Activated CD8-positive, alpha-beta memory T cell treated with anti-CD3 and anti-CD28 coated beads, Interleukin-2, amount 10 ng/mL, durations not matched to agents 7 days and 5 days (primary cell): ENCODE results near the gene MYLK. TPM values are rescaled to one million over a fixed set of nuclear protein-coding genes. Genes with fewer than 3 reads are reported as not detected.

Source experiments
- ATAC-seq: fragments of 150-1000 bp; cut with Tn5 transposase; one replicate; pipeline ENCODE4 v1.10.0; 2021; ENCODE audit warnings: moderate library complexity
- CTCF ChIA-PET: fragments of 350-600 bp; sonication (Branson Sonifier 250); formaldehyde crosslinking; loops from one replicate; lab custom pipeline; 2021; ENCODE audit warnings: antibody characterized with exemption; lab: Charles Lee
- DNase-seq: peaks from one replicate; pipeline ENCODE4 v3.0.0-alpha.2; 2020
- H3K27ac Mint-ChIP-seq: one replicate; pipeline ENCODE4 v1.8.0; 2021; ENCODE audit warnings: mild to moderate bottlenecking, mixed read lengths
- H3K27me3 Mint-ChIP-seq: one replicate; pipeline ENCODE4 v1.8.0; 2021; ENCODE audit warnings: mixed read lengths
- H3K36me3 Mint-ChIP-seq: one replicate; pipeline ENCODE4 v1.8.0; 2021; ENCODE audit warnings: mild to moderate bottlenecking, mixed read lengths
- H3K4me1 Mint-ChIP-seq: one replicate; pipeline ENCODE4 v1.8.0; 2021; ENCODE audit warnings: mixed read lengths
- H3K4me3 Mint-ChIP-seq: one replicate; pipeline ENCODE4 v1.8.0; 2021; ENCODE audit warnings: mild to moderate bottlenecking, moderate library complexity, mixed read lengths
- H3K9me3 Mint-ChIP-seq: one replicate; pipeline ENCODE4 v1.8.0; 2022; ENCODE audit warnings: low read depth, mixed read lengths
- total RNA-seq, 2 experiments: library from RNA; stranded (reverse); gene quantifications; one replicate each; pipeline ENCODE4 v1.2.3, GENCODE V29; 2021

MYLK gene
- total RNA-seq, 2 experiments from 2014 or later: 0.50 to 0.96 TPM

- Mint-ChIP-seq H3K27ac (no peak overlapping the region), H3K4me1 (no peaks in the 10 kb centered on the region), H3K4me3 (no peak overlapping the region), H3K9me3 (no peaks in the 10 kb centered on the region), H3K27me3 (peaks cover 16% of the 10 kb centered on the region), H3K36me3 (no peaks in the 10 kb centered on the region)
- no peak for ATAC-seq
- CTCF ChIA-PET: no interaction called here
- DNase-seq: no peak
These were observed 119.5 kb downstream of the MYLK start for GRCh38 chr3:123764647-123765046.

DNA sequence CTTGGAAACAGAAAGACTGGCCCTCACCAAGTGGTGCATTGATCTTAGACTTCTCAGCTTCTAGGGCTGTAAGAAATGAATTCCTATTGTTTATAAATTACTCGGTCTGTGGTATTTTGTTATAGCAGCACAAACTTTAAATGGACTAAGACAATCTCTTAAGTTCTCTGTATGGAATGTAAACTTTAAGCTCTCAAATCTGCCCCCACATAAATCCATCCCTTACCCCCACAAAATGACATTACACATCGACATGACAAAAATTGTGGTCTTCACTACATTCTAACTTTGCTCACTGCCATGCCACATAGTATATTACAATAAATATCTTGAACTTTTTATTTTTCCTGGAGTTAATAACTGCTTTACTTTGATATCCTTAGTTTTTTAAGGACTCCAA is 121.3 kb downstream of the MYLK start:
- CTCF ChIA-PET: no interaction called here
- H3K36me3 Mint-ChIP-seq: no peaks in the 10 kb centered on the region
- no peak overlapping the region for H3K4me3 Mint-ChIP-seq
- ATAC-seq: no peak
- peaks cover 26% of the 10 kb centered on the region for H3K27me3 Mint-ChIP-seq
- H3K27ac Mint-ChIP-seq: no peak overlapping the region
- DNase-seq: no peak
- H3K9me3 Mint-ChIP-seq: no peaks in the 10 kb centered on the region
- peaks cover under 1% of the 10 kb centered on the region for H3K4me1 Mint-ChIP-seq

DNA sequence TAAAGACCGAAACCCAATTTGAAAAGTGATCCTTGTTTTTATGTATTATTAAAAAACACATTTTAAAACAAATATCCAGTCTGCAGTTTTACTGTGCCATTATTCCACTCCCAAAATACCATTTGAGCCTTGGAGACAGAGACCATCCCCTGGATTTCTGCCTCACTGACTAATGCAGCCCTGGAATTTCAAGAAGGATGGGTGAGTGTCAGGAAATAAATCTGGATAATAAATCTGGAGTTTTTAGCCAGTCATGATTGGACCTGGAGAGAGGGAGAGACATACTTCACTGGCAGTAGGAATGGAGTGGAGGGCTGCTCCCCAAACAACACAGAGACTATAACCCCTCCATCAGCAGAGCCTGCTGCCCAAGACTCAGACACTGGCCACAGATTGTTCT is 123.3 kb downstream of the MYLK start:
- Mint-ChIP-seq H3K4me1 (peaks cover 9% of the 10 kb centered on the region), H3K36me3 (no peaks in the 10 kb centered on the region), H3K9me3 (no peaks in the 10 kb centered on the region), H3K27ac (no peak overlapping the region), H3K27me3 (peaks cover 34% of the 10 kb centered on the region), H3K4me3 (no peak overlapping the region)
- DNase-seq (no peak), ATAC-seq (no peak)
- CTCF ChIA-PET: no interaction called here

DNA sequence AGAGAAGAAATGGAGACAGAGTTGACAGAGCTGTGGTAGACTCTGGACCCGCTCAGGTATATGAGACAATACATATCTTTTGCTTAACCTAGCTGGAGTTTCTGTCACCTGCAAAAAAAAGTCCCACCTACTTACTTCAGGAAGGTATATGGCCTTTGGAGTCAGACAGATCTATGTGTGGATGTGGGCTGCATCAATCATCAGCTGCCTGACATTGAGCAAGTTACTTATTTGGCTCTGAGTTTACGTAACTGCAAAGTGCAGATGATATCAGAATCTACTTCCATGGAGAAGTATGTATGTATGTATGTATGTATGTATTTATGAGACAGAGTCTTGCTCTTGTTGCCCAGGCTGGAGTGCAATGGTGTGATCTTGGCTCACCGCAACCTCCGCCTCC is 124.3 kb downstream of the MYLK start:
- no peak for DNase-seq
- H3K9me3 Mint-ChIP-seq: no peaks in the 10 kb centered on the region
- H3K36me3 Mint-ChIP-seq: no peaks in the 10 kb centered on the region
- no peak for ATAC-seq
- no peak overlapping the region for H3K4me3 Mint-ChIP-seq
- CTCF ChIA-PET: no interaction called here
- no peak overlapping the region for H3K27ac Mint-ChIP-seq
- peaks cover 34% of the 10 kb centered on the region for H3K27me3 Mint-ChIP-seq
- H3K4me1 Mint-ChIP-seq: peaks cover 9% of the 10 kb centered on the region

DNA sequence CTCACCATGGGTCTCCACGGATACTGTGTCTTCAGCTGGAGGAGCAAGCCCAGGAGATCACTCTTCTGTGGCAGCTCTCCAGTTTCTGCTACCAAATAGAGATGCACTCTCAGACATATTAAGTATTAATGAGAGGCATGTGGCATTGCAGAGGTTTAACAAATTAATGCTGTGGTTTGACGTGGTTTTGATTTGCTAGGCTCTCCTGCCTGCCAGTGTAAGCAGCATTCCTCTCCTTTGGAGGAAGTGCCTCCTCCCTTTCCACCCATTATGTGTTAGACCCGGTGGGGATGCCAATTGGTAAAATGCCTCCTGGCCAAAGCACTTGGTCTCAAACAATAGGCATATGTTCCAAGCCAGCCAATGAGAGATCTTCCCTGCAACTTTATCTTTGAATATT is 124.8 kb downstream of the MYLK start:
- no peak for ATAC-seq
- CTCF ChIA-PET: no interaction called here
- Mint-ChIP-seq H3K4me3 (no peak overlapping the region), H3K27me3 (peaks cover 34% of the 10 kb centered on the region), H3K36me3 (no peaks in the 10 kb centered on the region), H3K9me3 (no peaks in the 10 kb centered on the region), H3K27ac (no peak overlapping the region), H3K4me1 (peaks cover 9% of the 10 kb centered on the region)
- no peak for DNase-seq

DNA sequence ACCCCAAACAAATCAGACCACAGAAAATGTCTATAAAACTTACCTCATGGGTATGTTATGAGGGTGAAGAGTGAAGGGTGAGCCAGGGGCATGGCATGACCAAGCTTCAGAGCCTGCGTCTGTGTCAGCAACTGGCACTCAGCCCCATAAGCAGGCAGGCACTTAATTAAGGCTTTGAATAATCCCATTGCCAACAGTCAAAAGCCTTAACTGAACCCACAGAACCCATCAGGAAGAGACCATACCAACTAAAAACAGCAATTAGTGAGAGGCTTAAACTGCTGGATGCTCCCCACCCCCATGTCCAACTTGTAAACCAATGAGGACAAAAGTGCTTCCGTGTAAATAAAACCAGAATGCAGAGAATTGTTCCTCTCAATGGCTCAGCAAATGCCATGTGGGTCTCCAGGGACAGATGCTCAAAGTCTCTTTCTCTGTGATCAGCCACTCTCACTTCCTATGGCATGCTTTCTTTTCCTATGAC is 126.0 kb downstream of the MYLK start:
- DNase-seq (no peak), ATAC-seq (no peak)
- Mint-ChIP-seq H3K27ac (no peak overlapping the region), H3K27me3 (peaks cover 30% of the 10 kb centered on the region), H3K4me1 (peaks cover 9% of the 10 kb centered on the region), H3K36me3 (no peaks in the 10 kb centered on the region), H3K4me3 (no peak overlapping the region), H3K9me3 (no peaks in the 10 kb centered on the region)
- CTCF ChIA-PET: no interaction called here

DNA sequence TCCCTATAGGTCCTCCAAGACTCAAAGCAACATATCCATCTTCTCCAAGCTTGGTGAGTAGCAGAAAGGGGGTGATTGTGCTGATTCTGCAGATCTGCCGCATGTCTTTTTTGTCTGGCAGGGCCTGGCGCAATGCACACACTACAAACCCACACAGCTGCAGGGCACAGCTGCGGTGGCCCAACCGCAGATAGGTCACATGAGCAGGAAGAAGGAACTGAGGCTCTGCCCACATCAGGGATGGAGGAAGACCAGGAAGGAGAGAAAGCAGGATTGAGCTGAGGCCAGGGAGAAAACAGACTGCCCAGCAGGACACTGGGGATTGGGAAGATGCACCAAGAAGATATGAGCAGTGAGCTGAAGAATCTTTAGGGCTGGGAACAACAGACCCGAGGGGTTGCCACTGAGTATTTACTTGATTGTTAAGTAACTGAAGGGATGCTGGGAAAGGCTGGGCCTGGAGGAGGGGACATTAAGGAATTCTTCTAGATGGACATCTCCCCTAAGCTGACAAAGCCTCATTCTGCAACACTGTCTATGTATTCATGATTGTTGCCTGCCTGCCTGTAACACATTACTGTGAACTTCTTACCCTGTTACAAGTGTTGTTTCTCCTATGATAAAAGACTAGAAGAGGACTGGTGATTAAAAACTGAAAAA is 126.7 kb downstream of the MYLK start:
- CTCF ChIA-PET: no interaction called here
- peaks cover 27% of the 10 kb centered on the region for H3K27me3 Mint-ChIP-seq
- no peaks in the 10 kb centered on the region for H3K36me3 Mint-ChIP-seq
- no peak overlapping the region for H3K27ac Mint-ChIP-seq
- ATAC-seq: no peak
- H3K9me3 Mint-ChIP-seq: no peaks in the 10 kb centered on the region
- peaks cover 9% of the 10 kb centered on the region for H3K4me1 Mint-ChIP-seq
- DNase-seq: no peak
- H3K4me3 Mint-ChIP-seq: no peak overlapping the region

DNA sequence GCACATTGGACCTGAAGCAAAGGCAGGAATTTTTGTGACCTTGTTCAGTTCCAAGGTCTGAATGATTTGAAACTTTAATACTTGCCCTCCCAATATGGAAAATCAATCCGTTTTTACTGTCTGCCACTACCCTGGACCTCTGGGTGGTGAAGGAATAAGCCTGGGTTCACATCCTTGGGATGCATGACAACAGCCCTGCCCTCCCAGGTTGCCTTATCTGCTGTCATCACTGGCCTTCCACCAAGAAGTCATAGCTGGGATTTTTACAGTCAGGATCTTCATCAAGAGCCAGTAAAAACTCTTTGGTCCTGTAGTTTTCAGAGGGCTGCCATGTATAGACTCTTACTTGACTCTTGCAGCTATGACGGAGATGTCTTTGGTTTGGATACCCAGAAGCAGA is 128.6 kb downstream of the MYLK start:
- H3K4me1 Mint-ChIP-seq: peaks cover 9% of the 10 kb centered on the region
- H3K9me3 Mint-ChIP-seq: no peaks in the 10 kb centered on the region
- DNase-seq (no peak), ATAC-seq (no peak)
- CTCF ChIA-PET: no interaction called here
- H3K27me3 Mint-ChIP-seq: peaks cover 31% of the 10 kb centered on the region
- no peaks in the 10 kb centered on the region for H3K36me3 Mint-ChIP-seq
- no peak overlapping the region for H3K27ac Mint-ChIP-seq
- no peak overlapping the region for H3K4me3 Mint-ChIP-seq

GRCh38 chr3:123755085-123755484 is 129.0 kb downstream of the MYLK start:
- H3K27me3 Mint-ChIP-seq: peaks cover 34% of the 10 kb centered on the region
- H3K4me3 Mint-ChIP-seq: no peak overlapping the region
- peaks cover 9% of the 10 kb centered on the region for H3K4me1 Mint-ChIP-seq
- no peak for ATAC-seq
- CTCF ChIA-PET: no interaction called here
- H3K27ac Mint-ChIP-seq: no peak overlapping the region
- no peaks in the 10 kb centered on the region for H3K9me3 Mint-ChIP-seq
- H3K36me3 Mint-ChIP-seq: no peaks in the 10 kb centered on the region
- no peak for DNase-seq

DNA sequence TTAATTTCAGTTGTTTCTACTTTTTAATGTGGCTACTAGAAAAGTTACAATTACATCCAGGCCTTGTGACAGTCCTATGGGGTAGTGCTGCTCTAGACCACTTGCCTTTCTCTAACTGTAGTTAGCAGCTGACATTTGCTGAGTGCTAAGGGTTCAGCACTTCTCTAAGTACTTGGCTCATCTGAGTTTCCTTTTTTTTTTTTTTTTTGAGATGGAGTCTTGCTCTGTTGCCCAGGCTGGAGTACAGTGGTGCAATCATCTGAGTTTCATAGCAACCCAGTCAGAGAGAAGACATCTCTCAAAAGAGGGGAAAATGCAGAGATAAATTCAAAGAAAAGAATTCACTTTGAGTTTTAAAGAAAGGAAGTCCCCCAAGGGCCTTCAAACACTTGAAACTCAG is 130.8 kb downstream of the MYLK start:
- Mint-ChIP-seq H3K9me3 (no peaks in the 10 kb centered on the region), H3K27ac (no peak overlapping the region), H3K4me3 (no peak overlapping the region), H3K4me1 (peaks cover 9% of the 10 kb centered on the region), H3K27me3 (peaks cover 24% of the 10 kb centered on the region), H3K36me3 (no peaks in the 10 kb centered on the region)
- CTCF ChIA-PET: no interaction called here
- no peak for ATAC-seq
- DNase-seq: no peak

DNA sequence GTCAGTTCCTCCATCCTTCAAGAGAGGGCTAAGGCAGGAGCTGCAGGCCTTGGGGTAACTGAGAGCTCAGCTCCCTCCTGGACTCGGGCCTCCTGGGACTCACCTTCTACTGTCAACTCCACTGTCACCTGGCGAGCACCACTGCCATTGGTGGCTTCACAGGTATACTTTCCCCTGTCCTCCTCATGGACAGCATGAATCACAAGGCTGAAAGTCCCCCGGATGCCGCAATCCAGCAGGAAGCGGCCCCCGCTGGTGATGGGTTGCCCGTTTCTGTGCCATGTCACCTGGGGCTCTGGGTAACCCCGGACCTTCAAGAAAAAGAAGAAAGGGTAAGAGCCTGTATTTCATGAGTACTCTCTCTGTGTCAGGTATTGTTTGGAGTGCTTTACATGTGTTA is 131.9 kb downstream of the MYLK start:
- Mint-ChIP-seq H3K36me3 (no peaks in the 10 kb centered on the region), H3K4me3 (no peak overlapping the region), H3K4me1 (peaks cover 4% of the 10 kb centered on the region), H3K27ac (no peak overlapping the region), H3K9me3 (no peaks in the 10 kb centered on the region), H3K27me3 (peaks cover 18% of the 10 kb centered on the region)
- CTCF ChIA-PET: no interaction called here
- no peak for ATAC-seq
- DNase-seq: no peak

DNA sequence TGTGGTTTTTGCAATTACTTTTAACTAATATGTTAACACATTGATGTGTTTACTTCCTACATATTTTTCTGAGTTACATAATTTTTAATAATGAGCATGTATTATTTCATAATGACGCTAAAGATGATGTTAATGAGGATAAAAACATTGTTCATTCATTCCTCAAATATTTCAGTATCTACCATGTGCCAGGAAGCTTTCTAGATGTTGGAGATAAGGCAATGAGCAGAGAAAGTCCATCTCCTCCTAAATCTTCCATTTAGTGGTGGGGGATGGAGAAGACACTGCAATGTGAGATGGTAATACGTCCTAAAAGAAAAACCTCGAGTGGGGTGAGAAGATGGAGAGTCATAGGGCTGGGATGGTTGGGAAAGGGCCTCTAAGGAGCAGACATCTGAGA is 132.7 kb downstream of the MYLK start:
- Mint-ChIP-seq H3K4me1 (peaks cover under 1% of the 10 kb centered on the region), H3K27ac (no peak overlapping the region), H3K27me3 (peaks cover 21% of the 10 kb centered on the region), H3K36me3 (no peaks in the 10 kb centered on the region), H3K9me3 (no peaks in the 10 kb centered on the region), H3K4me3 (no peak overlapping the region)
- CTCF ChIA-PET: no interaction called here
- DNase-seq (no peak), ATAC-seq (no peak)

DNA sequence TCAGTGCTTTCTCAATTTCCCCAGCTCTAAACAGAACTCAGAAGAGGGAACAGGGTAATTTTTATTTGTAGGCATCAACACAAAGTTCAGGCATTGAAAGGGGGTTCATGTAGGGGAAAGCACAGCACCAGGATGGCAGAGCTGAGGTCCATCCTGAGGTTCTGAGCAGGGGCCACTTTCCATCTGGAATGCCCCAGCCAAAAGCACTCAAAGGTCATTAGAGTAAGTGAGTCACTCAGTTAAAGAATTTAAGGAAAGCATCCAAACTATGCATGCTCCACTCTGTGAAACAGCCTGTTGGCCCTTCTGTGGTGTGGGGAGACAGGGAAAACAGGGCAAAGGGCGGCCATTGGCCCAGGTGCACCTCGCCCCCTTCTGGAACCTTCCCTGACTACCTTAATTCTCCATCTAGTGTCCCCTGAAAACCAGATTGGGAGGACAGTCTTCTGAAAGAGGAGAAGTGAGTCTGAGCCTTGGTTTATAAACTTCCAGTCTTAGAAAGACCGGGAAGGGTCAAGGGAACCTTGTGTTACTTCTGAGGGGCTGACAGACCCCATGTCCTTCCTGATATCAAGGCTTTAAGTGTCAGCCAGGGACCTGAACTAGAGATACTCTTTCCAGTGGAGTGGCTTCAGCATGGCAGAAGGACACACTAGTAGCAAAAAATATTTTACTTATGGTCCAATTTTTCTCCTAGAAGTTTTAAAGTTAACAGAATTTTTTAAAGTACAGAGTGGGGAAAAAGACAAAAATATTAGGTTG is 133.3 kb downstream of the MYLK start:
- Mint-ChIP-seq H3K9me3 (no peaks in the 10 kb centered on the region), H3K27me3 (peaks cover 25% of the 10 kb centered on the region), H3K36me3 (no peaks in the 10 kb centered on the region), H3K27ac (no peak overlapping the region), H3K4me3 (no peak overlapping the region), H3K4me1 (no peaks in the 10 kb centered on the region)
- no peak for ATAC-seq
- CTCF ChIA-PET: interaction anchor here (2.0 kb wide), 1 partner anchor 26 kb away, joined by 5 read pairs; no protein-coding TSS in a partner anchor
- no peak for DNase-seq

DNA sequence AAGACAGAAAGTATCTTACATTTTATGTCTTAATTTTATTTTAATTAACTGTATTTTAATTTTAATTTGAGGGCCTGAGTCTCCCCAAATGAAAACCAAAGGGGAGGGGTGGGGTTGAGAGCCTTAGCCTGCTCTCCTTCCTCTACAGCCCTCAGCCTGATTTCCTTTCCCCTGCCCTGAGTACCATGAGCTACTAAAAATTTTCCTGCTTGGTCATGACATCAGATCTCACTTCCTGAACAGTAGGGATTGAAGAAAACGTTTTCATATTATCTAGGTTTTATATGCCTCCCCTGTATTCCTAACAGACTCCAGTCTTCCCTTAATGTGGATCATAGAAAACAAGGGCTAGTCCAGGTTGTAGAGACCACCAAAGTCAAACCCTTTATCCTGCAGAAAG is 133.9 kb downstream of the MYLK start:
- DNase-seq: no peak
- no peaks in the 10 kb centered on the region for H3K4me1 Mint-ChIP-seq
- no peak for ATAC-seq
- H3K36me3 Mint-ChIP-seq: no peaks in the 10 kb centered on the region
- CTCF ChIA-PET: interaction anchor here (2.0 kb wide), 1 partner anchor 26 kb away, joined by 5 read pairs; no protein-coding TSS in a partner anchor
- H3K4me3 Mint-ChIP-seq: no peak overlapping the region
- H3K27me3 Mint-ChIP-seq: peaks cover 28% of the 10 kb centered on the region
- no peaks in the 10 kb centered on the region for H3K9me3 Mint-ChIP-seq
- H3K27ac Mint-ChIP-seq: no peak overlapping the region
